Measurements from ENCODE around the gene GGA3.
"Not testable (repeated sequence)": the region's sequence is repeated elsewhere in the genome, so short reads cannot be mapped to it uniquely, and the experiment has no call there.

Gene GGA3

GRCh38 chr17:75272848-75273184, 11.4 kb upstream of the GGA3 start:
- no peak for DNase-seq (ENCODE audit: low spot score)

GRCh38 chr17:75271955-75272847, 10.8 kb upstream of the GGA3 start:
- DNase-seq (ENCODE audit: low spot score), result peak; percentile 55

GRCh38 chr17:75271233-75271954, 10.0 kb upstream of the GGA3 start:
- DNase-seq (ENCODE audit: low spot score), result peak; percentile 100

GRCh38 chr17:75270966-75271232, 9.5 kb upstream of the GGA3 start, which contains the start of gene MIF4GD:
MIF4GD (minus strand) TSS chr17:75271231; CDS start chr17:75270195, 1,036 bp downstream.
- DNase-seq (ENCODE audit: low spot score), result no peak

- DNase-seq (ENCODE audit: low spot score), result peak; percentile 90
Measured at GRCh38 chr17:75270218-75270965, 9.0 kb upstream of the GGA3 start.

- DNase-seq (ENCODE audit: low spot score), result no peak
Measured at GRCh38 chr17:75269844-75270217, 8.4 kb upstream of the GGA3 start.

- no peak for DNase-seq (ENCODE audit: low spot score)
Measured at GRCh38 chr17:75267411-75268232, 6.2 kb upstream of the GGA3 start.

- no peak for DNase-seq (ENCODE audit: low spot score)
Measured at GRCh38 chr17:75267153-75267410, 5.7 kb upstream of the GGA3 start.

GRCh38 chr17:75266316-75267152, 5.1 kb upstream of the GGA3 start:
- DNase-seq (ENCODE audit: low spot score), result no peak

- DNase-seq (ENCODE audit: low spot score), result no peak
Measured at GRCh38 chr17:75265614-75266315, 4.4 kb upstream of the GGA3 start.

GRCh38 chr17:75263055-75263454, 1.6 kb upstream of the GGA3 start:
- no peak for DNase-seq (ENCODE audit: low spot score)

GRCh38 chr17:75262112-75262606, 753 bp upstream of the GGA3 start:
- DNase-seq (ENCODE audit: low spot score), result no peak

GRCh38 chr17:75260641-75261335, 618 bp downstream of the GGA3 start:
- DNase-seq (ENCODE audit: low spot score), result no peak

GRCh38 chr17:75257228-75257627, 4.2 kb downstream of the GGA3 start:
- not testable (repeated sequence) for DNase-seq (ENCODE audit: low spot score)

- DNase-seq (ENCODE audit: low spot score), result not testable (repeated sequence)
Measured at GRCh38 chr17:75255954-75256698, 5.3 kb downstream of the GGA3 start.

GRCh38 chr17:75252039-75252816, 9.2 kb downstream of the GGA3 start:
- no peak for DNase-seq (ENCODE audit: low spot score)

- DNase-seq (ENCODE audit: low spot score), result no peak
Measured at GRCh38 chr17:75250009-75250471, 11.4 kb downstream of the GGA3 start.

GRCh38 chr17:75249564-75249963, 11.8 kb downstream of the GGA3 start:
- no peak for DNase-seq (ENCODE audit: low spot score)
